GM21447 (cell line): ENCODE measurements around the gene BCL2.

ENCODE experiments used
- ATAC-seq: cut with Tn5 transposase; IDR thresholded peaks from one replicate; pipeline ENCODE4 v1.9.1; 2021; ENCODE audit not compliant: unreplicated experiment

Gene BCL2

DNA sequence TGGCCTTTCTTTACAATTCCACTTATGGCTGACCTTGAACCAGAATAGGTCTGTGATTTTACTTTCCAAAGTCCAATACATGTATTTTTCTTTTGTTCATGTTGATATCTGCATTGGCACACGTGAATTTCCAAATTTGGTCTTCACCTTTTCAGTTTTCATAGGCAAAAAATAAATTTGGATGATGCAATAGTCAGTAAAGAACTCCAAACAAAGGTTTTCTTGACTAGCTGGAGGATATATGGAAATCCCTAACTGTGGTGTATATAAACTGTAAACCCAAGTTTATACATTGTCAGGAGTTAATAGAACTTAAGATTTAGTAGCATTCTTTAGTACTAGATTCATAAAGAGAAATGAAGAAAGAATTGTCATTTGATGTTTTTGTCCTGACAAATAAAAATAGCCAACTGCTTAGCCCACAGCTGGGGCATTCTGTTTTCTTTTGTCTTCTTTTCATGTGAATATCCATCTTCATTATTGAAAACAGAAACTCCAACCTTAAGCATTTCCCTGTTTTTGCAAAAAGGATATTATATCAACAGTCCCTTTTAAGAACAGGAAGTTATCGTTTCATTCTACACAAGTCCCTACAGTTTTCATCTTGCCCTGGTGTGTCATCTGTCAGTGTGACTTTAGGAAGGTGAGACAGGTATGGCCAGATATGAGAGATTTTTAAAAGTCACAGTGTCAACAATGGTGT is 132.9 kb downstream of the BCL2 start:
- ATAC-seq = no peak

DNA sequence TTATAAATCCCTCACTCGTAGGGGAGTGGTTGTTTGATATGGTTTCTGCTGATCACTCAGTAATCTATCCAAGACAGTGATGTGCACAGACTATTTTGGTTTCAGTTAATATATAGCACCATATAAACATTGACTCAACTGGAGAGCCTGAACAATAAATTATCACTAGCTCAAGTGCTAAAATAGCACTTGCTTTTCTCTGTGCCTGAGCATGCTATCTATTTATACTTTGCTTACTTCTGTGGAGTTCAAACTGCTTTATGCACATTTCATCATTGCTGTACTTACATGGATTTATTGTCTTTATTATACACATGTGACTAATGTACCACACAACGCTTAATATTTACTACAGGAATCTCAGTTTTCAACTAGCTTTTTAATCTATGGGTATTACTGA is 133.6 kb downstream of the BCL2 start:
- ATAC-seq = no peak

DNA sequence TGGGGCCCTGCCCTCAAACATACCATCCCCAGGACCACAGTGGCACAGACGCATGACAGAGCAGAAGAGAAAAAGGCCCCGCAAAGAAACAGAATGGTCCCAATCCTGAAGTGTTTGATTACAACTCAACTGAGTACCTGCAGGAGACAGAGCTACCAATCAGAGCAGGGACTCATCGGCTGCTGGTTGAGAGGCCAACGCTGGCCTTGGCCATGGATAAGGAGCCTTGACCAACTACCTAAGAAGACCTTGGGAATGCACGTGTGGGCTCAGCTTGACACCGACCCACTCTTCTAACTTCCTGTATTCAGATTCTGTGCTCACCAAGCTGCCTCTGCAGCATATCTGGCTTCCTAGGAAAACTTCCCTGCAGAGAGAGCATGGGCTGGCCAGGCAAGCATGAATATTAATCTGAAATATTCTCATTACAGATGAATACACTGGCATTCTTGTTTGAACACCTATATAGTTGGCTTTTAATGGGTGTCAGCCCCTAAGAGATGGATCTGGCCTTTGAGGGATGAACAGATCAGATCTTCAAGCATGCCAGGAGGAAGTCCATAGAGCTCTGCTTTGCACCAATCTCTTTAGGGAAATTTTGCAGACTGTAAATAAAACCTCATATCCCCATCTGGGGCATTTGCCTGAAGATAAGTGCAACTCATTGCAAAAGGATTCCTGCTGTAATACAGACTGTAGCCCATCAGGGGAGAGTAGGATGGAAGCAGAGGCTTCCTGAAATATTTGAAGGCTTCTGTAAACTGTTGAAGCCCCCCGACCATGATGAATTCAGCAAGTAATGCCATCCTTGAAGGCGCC is 135.4 kb downstream of the BCL2 start:
- no peak for ATAC-seq

DNA sequence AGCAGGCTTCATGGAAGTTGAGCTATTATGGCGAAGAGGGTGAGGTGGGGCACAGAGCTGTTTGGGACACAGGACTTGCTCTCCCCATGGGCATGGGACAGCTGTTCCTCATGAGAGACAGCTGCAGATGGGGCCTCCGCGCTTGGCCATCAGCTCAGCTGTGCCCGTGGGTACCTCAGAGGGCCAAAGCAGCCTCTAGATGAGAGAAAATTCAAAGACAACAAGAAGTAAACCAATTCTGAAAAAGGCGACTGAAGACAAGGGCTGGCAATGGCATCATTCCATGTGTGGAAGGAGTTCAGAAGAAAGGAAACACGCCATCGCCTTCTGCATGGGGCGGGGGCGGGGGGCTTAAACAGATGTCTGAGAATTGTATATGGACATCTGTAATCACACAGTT is 136.2 kb downstream of the BCL2 start:
- ATAC-seq = no peak

DNA sequence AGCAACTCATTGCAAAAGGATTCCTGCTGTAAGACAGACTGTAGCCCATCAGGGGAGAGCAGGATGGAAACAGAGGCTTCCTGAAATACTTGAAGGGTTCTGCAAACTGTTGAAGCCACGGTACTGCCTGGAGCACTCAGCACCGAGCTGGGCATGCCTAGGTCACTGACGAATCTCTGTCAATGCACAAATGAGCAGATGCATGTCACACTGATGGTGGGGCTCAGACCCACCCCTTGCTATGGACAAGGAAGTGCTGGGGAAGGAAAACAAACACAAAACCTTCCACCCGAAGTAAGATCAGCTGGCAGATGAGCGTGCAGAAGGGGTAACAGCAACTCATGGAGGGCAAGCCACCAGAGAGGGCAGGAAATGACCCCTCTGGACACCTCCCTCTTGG is 136.7 kb downstream of the BCL2 start:
- ATAC-seq = peak; percentile 30

DNA sequence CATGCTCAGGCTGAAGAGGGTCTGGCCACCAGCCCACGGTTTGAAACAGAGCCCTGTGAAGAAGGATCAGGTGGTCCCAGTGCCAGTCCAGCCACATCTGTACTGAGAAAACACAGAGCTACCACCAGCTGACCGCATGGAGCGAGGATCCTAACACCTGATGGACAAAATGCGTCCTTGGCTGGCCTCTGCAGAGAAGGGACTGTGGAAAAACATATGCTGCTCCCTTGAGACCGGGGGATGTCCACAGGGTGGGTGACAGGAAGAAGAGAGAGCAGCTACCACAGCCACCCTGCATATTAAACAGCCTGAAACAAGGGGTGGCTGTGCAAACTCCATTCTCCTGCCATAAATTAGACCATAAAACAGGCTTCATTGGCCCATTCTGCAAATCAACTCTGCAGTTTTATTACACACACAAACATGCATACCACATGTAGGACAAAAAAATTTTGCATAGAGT is 137.2 kb downstream of the BCL2 start:
- ATAC-seq = no peak

DNA sequence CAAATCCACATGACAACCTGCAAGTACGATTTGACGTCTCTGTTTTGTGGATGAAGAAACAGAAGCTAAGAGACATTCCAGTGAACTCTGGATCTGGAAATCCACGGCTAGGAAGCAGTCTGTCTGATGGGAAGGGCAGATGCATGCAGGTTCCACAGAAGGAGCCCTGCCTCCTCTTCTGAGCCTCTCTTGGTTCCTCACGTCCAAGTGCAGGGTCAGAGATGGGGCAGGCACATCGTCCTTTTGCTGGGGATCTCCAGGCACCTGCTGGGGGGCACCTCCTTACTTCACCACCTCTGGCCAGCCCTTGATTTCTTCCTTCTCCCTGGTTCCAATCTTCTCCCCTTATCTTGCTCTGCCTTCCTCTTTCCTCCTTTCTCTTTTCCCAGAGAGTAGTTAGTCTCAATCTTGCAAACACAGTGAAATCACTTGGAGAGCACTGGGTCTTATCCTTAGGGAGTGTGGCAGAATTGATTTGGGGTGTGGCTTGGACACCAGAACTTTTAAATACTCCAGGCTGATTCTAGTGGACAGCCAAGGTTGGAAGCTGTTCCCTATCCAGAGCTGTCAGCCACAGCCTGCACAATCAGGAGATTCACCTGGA is 137.8 kb downstream of the BCL2 start:
- ATAC-seq = no peak

DNA sequence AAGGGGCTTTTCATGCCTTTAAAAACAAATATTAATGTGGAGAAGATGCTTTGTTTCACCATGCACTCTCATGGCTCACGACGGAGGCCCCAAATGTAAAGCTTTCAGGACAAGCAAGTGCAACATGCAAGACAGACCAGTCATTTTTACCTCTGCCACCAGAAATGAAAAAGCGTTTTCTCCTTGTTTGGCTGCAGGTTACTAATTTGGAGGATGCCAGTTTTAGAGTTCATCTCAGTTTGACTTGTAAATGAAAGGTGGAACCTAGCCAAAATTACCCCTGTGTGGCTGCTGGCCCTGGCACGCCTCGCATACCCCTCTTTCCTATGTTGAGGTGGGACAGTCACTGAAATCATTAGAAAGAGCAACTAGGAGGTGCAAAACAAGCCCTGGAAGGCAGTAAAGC is 138.6 kb downstream of the BCL2 start:
- ATAC-seq = peak; percentile 45

DNA sequence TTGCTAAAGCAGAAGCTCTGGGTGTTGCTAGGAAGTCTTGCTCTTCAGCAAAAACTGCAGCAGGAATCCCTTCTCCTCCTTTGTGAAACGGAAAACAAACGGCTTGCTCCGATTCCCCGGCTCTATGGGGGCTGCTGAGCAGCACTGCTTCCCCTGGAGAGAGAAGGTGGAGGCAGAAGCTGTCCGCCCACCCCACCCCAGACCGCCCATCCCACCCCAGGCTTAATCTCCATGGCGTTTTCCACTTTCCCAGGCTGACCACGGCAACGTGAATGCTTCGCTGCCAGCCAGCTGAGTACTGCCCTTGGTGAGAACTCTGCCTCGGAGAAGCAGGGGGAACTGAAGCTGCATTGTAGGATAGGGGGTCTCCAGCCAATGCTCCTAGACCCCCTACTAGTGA is 139.2 kb downstream of the BCL2 start:
- ATAC-seq = no peak

DNA sequence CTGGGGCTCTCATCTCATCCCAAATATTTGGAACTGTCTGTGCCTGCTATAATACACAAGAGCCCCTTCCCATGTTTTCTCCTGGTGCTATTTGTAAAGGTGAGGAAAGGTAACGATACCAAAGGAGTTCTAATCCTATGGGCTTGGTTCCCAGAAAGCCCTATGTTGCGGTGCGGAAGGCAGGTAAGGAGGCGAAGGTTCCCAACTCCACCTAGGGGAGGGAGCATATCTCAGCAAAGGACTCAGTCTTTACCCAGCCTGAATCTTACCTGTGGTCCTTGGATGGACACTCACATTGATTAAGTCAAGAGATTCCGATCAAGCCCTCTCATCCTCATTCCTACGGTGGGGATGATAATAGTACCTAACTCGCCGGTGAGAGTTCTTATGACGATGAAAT is 140.1 kb downstream of the BCL2 start:
- ATAC-seq = no peak

DNA sequence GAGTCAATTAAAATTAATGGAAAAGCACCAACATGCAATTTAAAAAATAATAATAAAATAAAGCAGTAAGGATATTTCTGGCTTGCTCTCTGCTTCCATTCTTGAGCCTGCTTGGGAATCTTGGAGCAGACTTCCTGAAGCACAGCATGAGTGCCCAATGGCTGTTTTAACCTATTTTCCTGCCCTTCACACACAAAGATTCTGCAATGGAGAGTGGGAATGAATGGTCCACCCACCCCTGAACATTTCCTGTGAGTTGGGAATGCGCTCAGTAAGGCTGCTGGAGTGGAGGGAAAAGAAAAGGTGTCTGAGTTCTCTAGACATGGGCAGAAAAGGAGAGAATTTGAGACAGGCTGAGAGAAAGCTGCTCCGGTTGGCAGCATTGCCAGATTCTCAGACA is 140.6 kb downstream of the BCL2 start:
- ATAC-seq = no peak

DNA sequence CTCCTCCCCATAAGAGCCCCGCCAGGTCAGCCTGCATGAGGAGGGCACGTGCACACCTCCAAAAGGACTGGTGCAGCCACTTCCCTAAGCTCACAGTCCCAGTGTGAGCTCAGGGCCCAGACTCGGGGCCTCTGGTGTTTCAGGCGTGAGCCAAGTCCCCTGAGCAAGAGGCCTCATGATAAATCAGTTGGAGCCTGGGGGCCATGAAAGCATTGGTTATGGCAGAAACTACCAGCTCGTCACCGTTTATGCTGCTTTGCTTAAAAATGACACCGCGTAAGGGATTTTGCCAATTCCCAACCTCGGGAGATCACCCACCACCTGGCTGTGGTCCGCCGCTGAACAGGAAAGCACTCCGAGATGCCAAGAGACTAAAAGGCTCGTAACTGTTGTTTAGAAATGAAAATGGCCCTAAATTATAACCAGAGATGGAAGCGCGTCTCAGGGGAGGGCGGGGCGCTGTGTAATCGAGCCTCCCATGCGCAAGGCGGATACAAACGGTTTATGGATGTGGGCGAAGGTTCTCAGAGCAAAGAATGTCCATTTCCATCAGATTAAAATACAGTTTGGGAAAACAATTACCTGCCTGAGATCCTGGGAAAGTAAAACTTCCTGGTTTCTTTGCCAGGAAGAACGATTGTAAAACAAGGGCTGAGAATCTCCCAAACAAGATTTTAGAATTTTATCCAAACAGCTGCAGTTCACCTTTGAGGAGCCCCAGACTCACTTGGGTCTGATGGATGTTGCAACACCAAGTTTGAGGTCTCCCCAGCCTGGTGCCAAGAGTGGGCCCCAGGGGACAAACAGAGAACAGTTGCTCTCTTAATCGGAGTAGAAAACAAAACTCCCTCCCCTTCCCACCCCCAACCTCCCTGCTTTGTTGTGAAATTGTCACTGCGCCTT is 141.4 kb downstream of the BCL2 start:
- ATAC-seq = no peak

DNA sequence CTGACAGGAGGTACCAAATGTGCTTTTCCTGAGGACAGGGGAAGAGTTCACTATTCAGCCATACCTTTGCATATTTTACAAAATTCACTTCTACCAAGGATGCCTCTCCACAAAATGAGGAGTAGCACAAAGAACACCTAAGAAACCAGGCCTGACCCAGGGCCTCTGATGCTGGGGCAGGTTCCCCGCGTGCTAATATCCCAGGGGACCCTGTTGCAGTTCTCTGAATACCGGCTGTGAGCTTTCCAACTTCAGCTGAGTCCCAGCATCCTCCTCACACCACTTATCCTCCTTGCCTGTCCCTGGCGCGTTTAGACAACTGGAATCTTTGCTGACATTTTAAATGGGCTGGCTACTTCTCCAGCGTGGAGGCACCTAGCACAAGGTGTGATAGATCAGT is 142.3 kb downstream of the BCL2 start:
- ATAC-seq = no peak

DNA sequence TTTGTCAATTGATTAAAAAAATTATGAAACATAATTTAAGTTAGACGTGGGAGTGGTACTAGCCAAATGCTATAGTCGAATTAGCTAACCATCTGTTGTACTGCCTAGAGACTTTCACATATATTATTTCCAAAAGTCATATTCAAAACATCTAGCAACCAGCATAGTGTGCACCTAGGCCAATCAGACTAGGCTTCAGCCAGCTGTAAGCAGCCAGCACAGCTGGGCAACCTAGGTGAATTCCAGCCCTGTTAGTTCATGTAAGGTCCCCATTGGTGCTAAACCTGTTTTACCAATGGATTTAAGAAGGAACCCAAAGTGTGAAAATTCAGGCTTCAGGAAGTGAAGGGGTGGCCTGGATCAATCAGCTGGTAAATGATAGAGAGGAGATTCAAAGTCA is 144.3 kb downstream of the BCL2 start:
- ATAC-seq = no peak

DNA sequence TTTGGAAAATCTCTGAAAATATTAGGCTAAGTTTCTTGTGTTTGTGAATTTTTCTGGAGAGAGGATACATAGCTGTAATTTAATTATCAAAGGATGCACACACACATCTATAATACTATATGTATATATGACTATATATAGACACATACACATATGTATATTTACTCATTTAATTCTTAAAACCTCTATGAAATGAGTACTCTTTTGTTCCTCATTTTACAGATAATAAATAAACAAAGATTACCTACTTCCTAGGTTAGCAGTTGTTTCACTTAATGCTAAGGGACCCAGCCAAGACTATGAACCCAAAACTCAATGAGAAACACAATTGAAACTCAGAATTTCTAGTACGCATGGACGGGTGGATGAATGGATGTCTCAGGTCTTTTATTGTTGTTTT is 145.6 kb downstream of the BCL2 start:
- no peak for ATAC-seq

DNA sequence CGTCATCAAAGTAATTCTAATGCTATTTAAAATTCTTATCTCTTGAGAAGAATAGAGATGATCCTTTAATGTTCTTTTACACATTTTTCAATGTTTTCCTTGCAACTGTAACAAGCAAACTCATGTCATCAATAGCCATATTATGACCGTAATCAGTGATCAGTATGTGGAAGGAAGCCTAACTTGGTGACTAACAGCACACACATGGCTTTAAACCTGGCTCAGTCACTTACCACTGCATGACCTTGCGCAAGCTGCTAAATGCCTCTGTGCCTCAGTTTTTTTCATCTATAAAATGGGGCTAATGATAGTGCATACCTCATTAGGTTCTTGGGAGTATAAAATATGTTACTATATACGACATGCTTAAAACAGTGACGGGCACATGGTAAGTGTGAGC is 149.7 kb downstream of the BCL2 start:
- ATAC-seq = no peak

DNA sequence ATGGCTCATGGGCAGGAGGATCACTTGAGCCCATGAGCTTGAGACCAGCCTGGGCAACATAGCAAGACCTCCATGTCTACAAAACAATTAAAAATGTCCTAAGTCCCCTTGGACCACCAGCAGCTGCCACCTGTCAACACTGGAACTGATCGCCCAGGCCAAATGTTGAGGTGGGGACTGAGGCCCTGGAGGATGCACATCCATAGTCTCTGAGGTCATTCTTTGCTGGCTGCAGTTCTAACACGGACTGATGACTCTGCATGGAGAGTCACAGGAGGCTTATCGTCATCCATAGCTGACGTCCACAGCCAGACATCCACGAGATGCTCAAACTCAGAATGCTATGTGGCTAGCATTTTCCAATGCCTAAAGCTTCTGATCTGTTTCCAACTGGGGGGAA is 151.3 kb downstream of the BCL2 start:
- ATAC-seq = no peak

DNA sequence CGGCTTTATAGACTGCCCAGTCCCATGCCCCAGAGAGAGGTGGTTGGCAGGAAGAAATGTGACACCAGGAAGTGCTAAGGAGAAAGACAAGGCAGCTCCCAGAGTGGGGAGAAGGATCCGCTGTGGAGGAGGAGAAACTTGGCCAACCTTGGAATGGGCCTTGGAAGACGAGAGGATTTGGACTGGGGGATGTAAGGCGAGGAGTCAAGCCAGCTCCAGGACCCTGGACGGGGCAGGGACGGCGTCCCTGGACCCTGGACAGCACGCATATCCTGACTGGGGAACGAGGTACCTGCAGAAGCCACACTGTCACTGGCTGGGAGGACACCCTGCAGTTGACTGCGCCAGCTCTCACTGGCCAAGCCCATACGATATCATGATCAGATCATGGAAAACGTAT is 153.4 kb downstream of the BCL2 start:
- no peak for ATAC-seq

DNA sequence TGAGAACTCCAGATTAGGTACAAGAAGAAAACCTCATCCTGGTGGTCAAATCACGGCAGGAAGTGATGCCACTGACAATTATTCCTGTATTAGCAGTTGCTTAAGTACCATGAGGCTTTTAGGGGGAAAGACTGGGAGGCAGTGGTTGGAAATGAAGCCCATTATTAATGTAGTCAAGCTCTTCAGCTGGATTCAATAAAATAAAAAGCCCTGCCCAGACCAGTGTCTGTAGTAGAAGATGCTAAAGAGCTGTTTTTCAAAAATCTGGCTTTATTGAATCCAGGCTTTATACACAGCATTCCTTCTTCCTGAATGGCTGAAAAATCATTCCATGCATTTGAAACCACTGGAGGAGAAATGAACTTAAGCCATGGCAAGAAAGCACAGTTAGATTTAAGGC is 155.2 kb downstream of the BCL2 start:
- ATAC-seq = no peak

DNA sequence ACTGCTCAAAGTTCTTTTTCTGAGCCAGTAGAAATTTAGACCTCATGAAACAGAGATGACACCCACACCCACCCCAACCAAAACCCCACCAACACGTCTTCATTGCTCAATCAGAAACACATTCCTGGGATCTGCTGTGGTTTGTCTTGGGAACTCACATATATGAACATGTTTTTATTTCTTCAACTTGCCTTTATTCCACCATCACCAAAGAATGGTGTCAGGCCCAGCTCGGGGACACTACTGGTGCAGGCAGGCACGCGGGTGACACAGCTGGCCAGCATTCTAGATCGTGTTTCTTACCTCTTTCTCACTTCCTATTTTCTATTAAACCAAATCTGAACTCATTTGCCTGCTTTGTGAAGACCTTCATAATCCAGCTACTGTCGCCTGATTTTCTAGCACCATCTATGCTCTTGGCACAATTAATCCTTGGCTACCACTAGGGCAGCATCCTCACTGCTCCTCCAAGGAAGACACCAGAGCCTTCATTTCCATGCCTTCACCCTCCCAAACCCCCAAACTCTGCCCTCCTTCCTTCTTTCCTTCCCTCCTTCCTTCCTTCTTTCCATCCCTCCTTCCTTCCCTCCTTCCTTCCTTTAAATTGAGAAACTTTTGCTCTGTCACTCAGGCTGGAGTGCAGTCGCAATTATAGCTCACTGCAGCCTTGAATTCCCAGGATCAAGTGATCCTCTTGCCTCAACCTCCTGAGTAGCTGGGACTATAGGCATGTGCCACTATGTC is 157.1 kb downstream of the BCL2 start:
- ATAC-seq = peak; percentile 25
